HepG2 (cell line): Measurements from ENCODE around the gene TUBB. TPM values are rescaled to one million over a fixed set of nuclear protein-coding genes. Genes with fewer than 3 reads are reported as not detected.

Experiments
- ASH2L ChIP-seq: fragments of 300-600, 200-600 bp; sonication (generic); IDR thresholded peaks from 2 replicates; pipeline ENCODE4 v1.7.0; 2017; ENCODE audit warnings: low read depth, mild to moderate bottlenecking, moderate library complexity, mixed read lengths, low read length; ENCODE audit not compliant: insufficient read length
- CEBPG ChIP-seq: IDR thresholded peaks from 2 replicates; pipeline ENCODE4 v1.6.1; 2016
- NFYC ChIP-seq: IDR thresholded peaks from 2 replicates; pipeline ENCODE4 v1.6.1; 2016; ENCODE audit warnings: missing genetic modification reagents, missing compliant biosample characterization
- TAF1 ChIP-seq: sonication (generic); formaldehyde crosslinking; IDR thresholded peaks from 2 replicates; pipeline ENCODE4 v1.4.0; 2020; ENCODE audit warnings: missing genetic modification reagents
- TEAD2 ChIP-seq: sonication (generic); formaldehyde crosslinking; IDR thresholded peaks from 2 replicates; pipeline ENCODE4 v1.9.0; 2021; ENCODE audit warnings: missing genetic modification reagents
- TSC22D2 ChIP-seq: sonication (generic); formaldehyde crosslinking; IDR thresholded peaks from 2 replicates; pipeline ENCODE4 v1.5.1; 2020; ENCODE audit warnings: missing genetic modification reagents, mild to moderate bottlenecking, borderline replicate concordance
- ZC3H13 ChIP-seq: sonication (generic); formaldehyde crosslinking; IDR thresholded peaks from 2 replicates; pipeline ENCODE4 v1.8.1; 2023; ENCODE audit warnings: mild to moderate bottlenecking, missing genetic modification reagents, moderate library complexity
- ZNF775 ChIP-seq: sonication (generic); formaldehyde crosslinking; IDR thresholded peaks from 2 replicates; pipeline ENCODE4 v1.4.0; 2020; ENCODE audit warnings: missing genetic modification reagents, mild to moderate bottlenecking, moderate library complexity, borderline replicate concordance
- polyA plus RNA-seq, 8 experiments: library from polyadenylated mRNA; depleted of rRNA in 3 of 8; stranded (reverse) in 7 of 8; unstranded in 1 of 8; fragments of >200 nt; fragmentation: Illumina TruSeq in 4 of 8; extraction: Trizol in 4 of 8; gene quantifications; 2 replicates each; pipeline versions ENCODE4 v1.2.1 to v1.2.3, GENCODE V29; 2011 to 2016; ENCODE audit warnings: low read depth in 4 of 8, missing spikeins in 1 of 8, mixed read lengths in 1 of 8; ENCODE audit not compliant: insufficient read depth in 1 of 8
- total RNA-seq, 5 experiments: library from RNA; depleted of rRNA; stranded (reverse); fragments of >200 nt; fragmentation: Illumina TruSeq; extraction: Trizol; gene quantifications; 2 replicates each; pipeline ENCODE4 v1.2.3, GENCODE V29; 2016; ENCODE audit warnings: low read depth in 1 of 5
- TF ChIP-seq, protein P1 (sequence below): sonication (generic); formaldehyde crosslinking; IDR thresholded peaks from 2 replicates; pipeline ENCODE4 v1.4.0; 2020; ENCODE audit warnings: mild to moderate bottlenecking, missing genetic modification reagents
- TF ChIP-seq, protein P2 (sequence below): sonication (generic); formaldehyde crosslinking; IDR thresholded peaks from 2 replicates; pipeline ENCODE4 v1.5.0; 2020; ENCODE audit warnings: missing genetic modification reagents, mild to moderate bottlenecking, borderline replicate concordance
- TF ChIP-seq, protein P3 (sequence below): sonication (generic); formaldehyde crosslinking; IDR thresholded peaks from 2 replicates; pipeline ENCODE4 v1.4.0; 2020; ENCODE audit warnings: missing genetic modification reagents
- TF ChIP-seq, protein P4 (sequence below): sonication (generic); formaldehyde crosslinking; IDR thresholded peaks from 2 replicates; pipeline ENCODE4 v1.5.1; 2020; ENCODE audit warnings: mild to moderate bottlenecking, missing genetic modification reagents, moderate library complexity
- TF ChIP-seq, protein P5 (sequence below): sonication (generic); formaldehyde crosslinking; IDR thresholded peaks from 2 replicates; pipeline ENCODE4 v1.9.0; 2021; ENCODE audit warnings: missing genetic modification reagents, borderline replicate concordance
- TF ChIP-seq, protein P6 (sequence below): fragments of 450-650 bp; IDR thresholded peaks from 2 replicates; pipeline ENCODE4 v1.6.1; 2016

Gene TUBB
- total and polyA plus RNA-seq, 2 of the 13 experiments (the other 11 are each of a cell fraction or from before 2014, with no cell fraction given): 911 to 1,163 TPM

DNA sequence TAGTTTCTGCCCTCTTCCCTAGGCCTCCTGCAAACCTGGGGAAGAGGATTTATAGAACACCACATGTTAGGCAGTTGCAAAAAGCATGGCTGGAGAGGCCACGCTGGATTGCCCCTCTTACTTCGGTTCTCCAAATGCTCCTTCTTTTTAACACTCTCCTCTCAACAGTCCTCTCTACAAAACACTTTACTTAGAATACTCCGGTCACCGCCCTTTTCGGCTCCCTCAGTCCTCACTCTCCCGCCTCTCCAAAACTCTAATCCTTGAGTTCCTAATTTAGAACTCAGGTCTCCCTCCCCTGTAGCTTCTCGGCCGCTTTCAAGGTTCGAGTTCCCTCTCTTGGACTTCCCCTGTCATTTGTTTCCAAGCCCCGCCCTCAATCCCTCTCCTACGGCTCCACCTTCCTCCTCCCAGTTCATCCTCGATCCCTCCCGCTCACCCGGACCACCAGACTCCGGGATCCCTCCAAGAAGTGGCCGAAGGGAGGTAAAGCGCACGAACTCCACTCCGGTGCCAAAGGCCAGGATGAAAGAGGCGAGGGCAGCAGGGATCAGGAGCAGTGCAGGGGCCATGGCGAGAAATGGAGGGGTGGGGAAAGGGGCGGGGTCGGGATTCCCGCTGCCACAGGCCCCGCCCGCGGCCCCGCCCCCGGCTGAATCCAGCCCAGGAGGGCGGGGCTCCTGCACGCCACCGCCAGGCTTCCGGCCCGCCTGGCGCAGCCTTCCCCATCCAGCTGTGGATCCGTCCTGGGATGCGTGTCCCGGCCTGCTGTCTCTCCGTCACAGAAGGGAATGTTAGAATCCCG is 29.5 kb upstream of the TUBB start, which contains the start of gene NRM (continued):
- TF ChIP-seq, protein P1, sequence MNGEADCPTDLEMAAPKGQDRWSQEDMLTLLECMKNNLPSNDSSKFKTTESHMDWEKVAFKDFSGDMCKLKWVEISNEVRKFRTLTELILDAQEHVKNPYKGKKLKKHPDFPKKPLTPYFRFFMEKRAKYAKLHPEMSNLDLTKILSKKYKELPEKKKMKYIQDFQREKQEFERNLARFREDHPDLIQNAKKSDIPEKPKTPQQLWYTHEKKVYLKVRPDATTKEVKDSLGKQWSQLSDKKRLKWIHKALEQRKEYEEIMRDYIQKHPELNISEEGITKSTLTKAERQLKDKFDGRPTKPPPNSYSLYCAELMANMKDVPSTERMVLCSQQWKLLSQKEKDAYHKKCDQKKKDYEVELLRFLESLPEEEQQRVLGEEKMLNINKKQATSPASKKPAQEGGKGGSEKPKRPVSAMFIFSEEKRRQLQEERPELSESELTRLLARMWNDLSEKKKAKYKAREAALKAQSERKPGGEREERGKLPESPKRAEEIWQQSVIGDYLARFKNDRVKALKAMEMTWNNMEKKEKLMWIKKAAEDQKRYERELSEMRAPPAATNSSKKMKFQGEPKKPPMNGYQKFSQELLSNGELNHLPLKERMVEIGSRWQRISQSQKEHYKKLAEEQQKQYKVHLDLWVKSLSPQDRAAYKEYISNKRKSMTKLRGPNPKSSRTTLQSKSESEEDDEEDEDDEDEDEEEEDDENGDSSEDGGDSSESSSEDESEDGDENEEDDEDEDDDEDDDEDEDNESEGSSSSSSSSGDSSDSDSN (CRISPR knock-in tag): peak; percentile 25; the same call in 1 of the 2 replicates
- TF ChIP-seq TEAD2 (CRISPR knock-in tag): no peak
- no peak for TF ChIP-seq NFYC (CRISPR knock-in tag)
- TF ChIP-seq, protein P2, sequence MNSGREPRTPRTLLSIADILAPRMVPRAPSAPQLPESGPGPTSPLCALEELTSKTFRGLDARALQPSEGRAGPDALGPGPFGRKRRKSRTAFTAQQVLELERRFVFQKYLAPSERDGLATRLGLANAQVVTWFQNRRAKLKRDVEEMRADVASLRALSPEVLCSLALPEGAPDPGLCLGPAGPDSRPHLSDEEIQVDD (CRISPR knock-in tag): no peak
- TF ChIP-seq, protein P3, sequence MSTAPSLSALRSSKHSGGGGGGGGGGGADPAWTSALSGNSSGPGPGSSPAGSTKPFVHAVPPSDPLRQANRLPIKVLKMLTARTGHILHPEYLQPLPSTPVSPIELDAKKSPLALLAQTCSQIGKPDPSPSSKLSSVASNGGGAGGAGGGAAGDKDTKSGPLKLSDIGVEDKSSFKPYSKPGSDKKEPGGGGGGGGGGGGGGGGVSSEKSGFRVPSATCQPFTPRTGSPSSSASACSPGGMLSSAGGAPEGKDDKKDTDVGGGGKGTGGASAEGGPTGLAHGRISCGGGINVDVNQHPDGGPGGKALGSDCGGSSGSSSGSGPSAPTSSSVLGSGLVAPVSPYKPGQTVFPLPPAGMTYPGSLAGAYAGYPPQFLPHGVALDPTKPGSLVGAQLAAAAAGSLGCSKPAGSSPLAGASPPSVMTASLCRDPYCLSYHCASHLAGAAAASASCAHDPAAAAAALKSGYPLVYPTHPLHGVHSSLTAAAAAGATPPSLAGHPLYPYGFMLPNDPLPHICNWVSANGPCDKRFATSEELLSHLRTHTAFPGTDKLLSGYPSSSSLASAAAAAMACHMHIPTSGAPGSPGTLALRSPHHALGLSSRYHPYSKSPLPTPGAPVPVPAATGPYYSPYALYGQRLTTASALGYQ (CRISPR knock-in tag): peak; percentile 57; the same call in 1 of the 2 replicates
- peak; percentile 58 for TF ChIP-seq ASH2L
- TF ChIP-seq ZC3H13 (CRISPR knock-in tag): 0 out of 2 replicates have a peak, but pooled peaks have one; percentile 19
- 0 out of 2 replicates have a peak, but pooled peaks have one; percentile 15 for TF ChIP-seq CEBPG (CRISPR knock-in tag)
- TF ChIP-seq TSC22D2 (CRISPR knock-in tag): peak; percentile 84; the same call in 1 of the 2 replicates
- TF ChIP-seq, protein P4, sequence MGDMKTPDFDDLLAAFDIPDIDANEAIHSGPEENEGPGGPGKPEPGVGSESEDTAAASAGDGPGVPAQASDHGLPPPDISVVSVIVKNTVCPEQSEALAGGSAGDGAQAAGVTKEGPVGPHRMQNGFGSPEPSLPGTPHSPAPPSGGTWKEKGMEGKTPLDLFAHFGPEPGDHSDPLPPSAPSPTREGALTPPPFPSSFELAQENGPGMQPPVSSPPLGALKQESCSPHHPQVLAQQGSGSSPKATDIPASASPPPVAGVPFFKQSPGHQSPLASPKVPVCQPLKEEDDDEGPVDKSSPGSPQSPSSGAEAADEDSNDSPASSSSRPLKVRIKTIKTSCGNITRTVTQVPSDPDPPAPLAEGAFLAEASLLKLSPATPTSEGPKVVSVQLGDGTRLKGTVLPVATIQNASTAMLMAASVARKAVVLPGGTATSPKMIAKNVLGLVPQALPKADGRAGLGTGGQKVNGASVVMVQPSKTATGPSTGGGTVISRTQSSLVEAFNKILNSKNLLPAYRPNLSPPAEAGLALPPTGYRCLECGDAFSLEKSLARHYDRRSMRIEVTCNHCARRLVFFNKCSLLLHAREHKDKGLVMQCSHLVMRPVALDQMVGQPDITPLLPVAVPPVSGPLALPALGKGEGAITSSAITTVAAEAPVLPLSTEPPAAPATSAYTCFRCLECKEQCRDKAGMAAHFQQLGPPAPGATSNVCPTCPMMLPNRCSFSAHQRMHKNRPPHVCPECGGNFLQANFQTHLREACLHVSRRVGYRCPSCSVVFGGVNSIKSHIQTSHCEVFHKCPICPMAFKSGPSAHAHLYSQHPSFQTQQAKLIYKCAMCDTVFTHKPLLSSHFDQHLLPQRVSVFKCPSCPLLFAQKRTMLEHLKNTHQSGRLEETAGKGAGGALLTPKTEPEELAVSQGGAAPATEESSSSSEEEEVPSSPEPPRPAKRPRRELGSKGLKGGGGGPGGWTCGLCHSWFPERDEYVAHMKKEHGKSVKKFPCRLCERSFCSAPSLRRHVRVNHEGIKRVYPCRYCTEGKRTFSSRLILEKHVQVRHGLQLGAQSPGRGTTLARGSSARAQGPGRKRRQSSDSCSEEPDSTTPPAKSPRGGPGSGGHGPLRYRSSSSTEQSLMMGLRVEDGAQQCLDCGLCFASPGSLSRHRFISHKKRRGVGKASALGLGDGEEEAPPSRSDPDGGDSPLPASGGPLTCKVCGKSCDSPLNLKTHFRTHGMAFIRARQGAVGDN (CRISPR knock-in tag): peak; percentile 78
- TF ChIP-seq ZNF775 (CRISPR knock-in tag): no peak
- TF ChIP-seq, protein P5, sequence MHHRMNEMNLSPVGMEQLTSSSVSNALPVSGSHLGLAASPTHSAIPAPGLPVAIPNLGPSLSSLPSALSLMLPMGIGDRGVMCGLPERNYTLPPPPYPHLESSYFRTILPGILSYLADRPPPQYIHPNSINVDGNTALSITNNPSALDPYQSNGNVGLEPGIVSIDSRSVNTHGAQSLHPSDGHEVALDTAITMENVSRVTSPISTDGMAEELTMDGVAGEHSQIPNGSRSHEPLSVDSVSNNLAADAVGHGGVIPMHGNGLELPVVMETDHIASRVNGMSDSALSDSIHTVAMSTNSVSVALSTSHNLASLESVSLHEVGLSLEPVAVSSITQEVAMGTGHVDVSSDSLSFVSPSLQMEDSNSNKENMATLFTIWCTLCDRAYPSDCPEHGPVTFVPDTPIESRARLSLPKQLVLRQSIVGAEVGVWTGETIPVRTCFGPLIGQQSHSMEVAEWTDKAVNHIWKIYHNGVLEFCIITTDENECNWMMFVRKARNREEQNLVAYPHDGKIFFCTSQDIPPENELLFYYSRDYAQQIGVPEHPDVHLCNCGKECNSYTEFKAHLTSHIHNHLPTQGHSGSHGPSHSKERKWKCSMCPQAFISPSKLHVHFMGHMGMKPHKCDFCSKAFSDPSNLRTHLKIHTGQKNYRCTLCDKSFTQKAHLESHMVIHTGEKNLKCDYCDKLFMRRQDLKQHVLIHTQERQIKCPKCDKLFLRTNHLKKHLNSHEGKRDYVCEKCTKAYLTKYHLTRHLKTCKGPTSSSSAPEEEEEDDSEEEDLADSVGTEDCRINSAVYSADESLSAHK: no peak
- TF ChIP-seq, protein P6, sequence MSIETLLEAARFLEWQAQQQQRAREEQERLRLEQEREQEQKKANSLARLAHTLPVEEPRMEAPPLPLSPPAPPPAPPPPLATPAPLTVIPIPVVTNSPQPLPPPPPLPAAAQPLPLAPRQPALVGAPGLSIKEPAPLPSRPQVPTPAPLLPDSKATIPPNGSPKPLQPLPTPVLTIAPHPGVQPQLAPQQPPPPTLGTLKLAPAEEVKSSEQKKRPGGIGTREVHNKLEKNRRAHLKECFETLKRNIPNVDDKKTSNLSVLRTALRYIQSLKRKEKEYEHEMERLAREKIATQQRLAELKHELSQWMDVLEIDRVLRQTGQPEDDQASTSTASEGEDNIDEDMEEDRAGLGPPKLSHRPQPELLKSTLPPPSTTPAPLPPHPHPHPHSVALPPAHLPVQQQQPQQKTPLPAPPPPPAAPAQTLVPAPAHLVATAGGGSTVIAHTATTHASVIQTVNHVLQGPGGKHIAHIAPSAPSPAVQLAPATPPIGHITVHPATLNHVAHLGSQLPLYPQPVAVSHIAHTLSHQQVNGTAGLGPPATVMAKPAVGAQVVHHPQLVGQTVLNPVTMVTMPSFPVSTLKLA: no peak
- TF ChIP-seq TAF1: peak; percentile 75
